Measurements from ENCODE around the gene ATP13A3.

ATP13A3 gene

GRCh38 chr3:194367992-194368841 lies 118.6 kb downstream of the ATP13A3 start:
- Histone ChIP-seq H3K27ac (ENCODE audit: low read length) (no peak overlapping the region), H3K36me3 (ENCODE audit: control insufficient read depth in 1 of 2, insufficient read depth in 2 of 2, low read length in 2 of 2) (no peaks in the 10 kb centered on the region), H3K4me3 (ENCODE audit: low read depth in 1 of 2, low read length in 2 of 2) (no peak overlapping the region), H3K4me1 (ENCODE audit: control insufficient read depth in 1 of 2, insufficient read depth in 2 of 2, low read length in 2 of 2) (peaks cover 0 to 12% of the 10 kb centered on the region in 2 donors), H3K27me3 (ENCODE audit: low read depth, low read length) (no peaks in the 10 kb centered on the region), H3K9me3 (ENCODE audit: control insufficient read depth in 1 of 2, low read length in 2 of 2) (no peaks in the 10 kb centered on the region)

- Histone ChIP-seq H3K27ac (ENCODE audit: low read length) (no peak overlapping the region), H3K27me3 (ENCODE audit: low read depth, low read length) (no peaks in the 10 kb centered on the region), H3K36me3 (ENCODE audit: control insufficient read depth in 1 of 2, insufficient read depth in 2 of 2, low read length in 2 of 2) (no peaks in the 10 kb centered on the region), H3K4me1 (ENCODE audit: control insufficient read depth in 1 of 2, insufficient read depth in 2 of 2, low read length in 2 of 2) (peaks cover 0 to 12% of the 10 kb centered on the region in 2 donors), H3K4me3 (ENCODE audit: low read depth in 1 of 2, low read length in 2 of 2) (no peak overlapping the region), H3K9me3 (ENCODE audit: control insufficient read depth in 1 of 2, low read length in 2 of 2) (no peaks in the 10 kb centered on the region)
Observed at GRCh38 chr3:194365978-194366490, 120.8 kb downstream of the ATP13A3 start.

- H3K9me3 ChIP-seq (ENCODE audit: control insufficient read depth in 1 of 2, low read length in 2 of 2) = no peaks in the 10 kb centered on the region
Observed at GRCh38 chr3:194365526-194365925, 121.3 kb downstream of the ATP13A3 start.

GRCh38 chr3:194364652-194365434 lies 122.0 kb downstream of the ATP13A3 start:
- Histone ChIP-seq H3K4me3 (ENCODE audit: low read depth in 1 of 2, low read length in 2 of 2) (no peak overlapping the region), H3K27me3 (ENCODE audit: low read depth, low read length) (no peaks in the 10 kb centered on the region), H3K36me3 (ENCODE audit: control insufficient read depth in 1 of 2, insufficient read depth in 2 of 2, low read length in 2 of 2) (no peaks in the 10 kb centered on the region), H3K9me3 (ENCODE audit: control insufficient read depth in 1 of 2, low read length in 2 of 2) (no peaks in the 10 kb centered on the region), H3K27ac (ENCODE audit: low read length) (no peak overlapping the region), H3K4me1 (ENCODE audit: control insufficient read depth in 1 of 2, insufficient read depth in 2 of 2, low read length in 2 of 2) (peaks cover 0 to 12% of the 10 kb centered on the region in 2 donors)

More at GRCh38 chr3:194365526-194365925, 121.3 kb downstream of the ATP13A3 start:
- Histone ChIP-seq H3K27me3 (ENCODE audit: low read depth, low read length) (no peaks in the 10 kb centered on the region), H3K4me3 (ENCODE audit: low read depth in 1 of 2, low read length in 2 of 2) (no peak overlapping the region), H3K27ac (ENCODE audit: low read length) (no peak overlapping the region), H3K4me1 (ENCODE audit: control insufficient read depth in 1 of 2, insufficient read depth in 2 of 2, low read length in 2 of 2) (peaks cover 0 to 12% of the 10 kb centered on the region in 2 donors), H3K36me3 (ENCODE audit: control insufficient read depth in 1 of 2, insufficient read depth in 2 of 2, low read length in 2 of 2) (no peaks in the 10 kb centered on the region)

- Histone ChIP-seq H3K36me3 (ENCODE audit: control insufficient read depth in 1 of 2, insufficient read depth in 2 of 2, low read length in 2 of 2) (no peaks in the 10 kb centered on the region), H3K4me1 (ENCODE audit: control insufficient read depth in 1 of 2, insufficient read depth in 2 of 2, low read length in 2 of 2) (peaks cover 0 to 12% of the 10 kb centered on the region in 2 donors), H3K27me3 (ENCODE audit: low read depth, low read length) (no peaks in the 10 kb centered on the region), H3K9me3 (ENCODE audit: control insufficient read depth in 1 of 2, low read length in 2 of 2) (no peaks in the 10 kb centered on the region), H3K27ac (ENCODE audit: low read length) (no peak overlapping the region), H3K4me3 (ENCODE audit: low read depth in 1 of 2, low read length in 2 of 2) (no peak overlapping the region)
Observed at GRCh38 chr3:194364314-194364651, 122.5 kb downstream of the ATP13A3 start.

- H3K36me3 ChIP-seq (ENCODE audit: control insufficient read depth in 1 of 2, insufficient read depth in 2 of 2, low read length in 2 of 2) = no peaks in the 10 kb centered on the region
- no peaks in the 10 kb centered on the region for H3K27me3 ChIP-seq (ENCODE audit: low read depth, low read length)
- no peak overlapping the region for H3K27ac ChIP-seq (ENCODE audit: low read length)
- no peak overlapping the region for H3K4me3 ChIP-seq (ENCODE audit: low read depth in 1 of 2, low read length in 2 of 2)
- peaks cover 0 to 12% of the 10 kb centered on the region in 2 donors for H3K4me1 ChIP-seq (ENCODE audit: control insufficient read depth in 1 of 2, insufficient read depth in 2 of 2, low read length in 2 of 2)
- no peaks in the 10 kb centered on the region for H3K9me3 ChIP-seq (ENCODE audit: control insufficient read depth in 1 of 2, low read length in 2 of 2)
Observed at GRCh38 chr3:194360568-194360967, 126.2 kb downstream of the ATP13A3 start.

GRCh38 chr3:194357681-194358080 lies 129.1 kb downstream of the ATP13A3 start:
- Histone ChIP-seq H3K36me3 (ENCODE audit: control insufficient read depth in 1 of 2, insufficient read depth in 2 of 2, low read length in 2 of 2) (no peaks in the 10 kb centered on the region), H3K27me3 (ENCODE audit: low read depth, low read length) (no peaks in the 10 kb centered on the region), H3K9me3 (ENCODE audit: control insufficient read depth in 1 of 2, low read length in 2 of 2) (no peaks in the 10 kb centered on the region), H3K4me3 (ENCODE audit: low read depth in 1 of 2, low read length in 2 of 2) (no peak overlapping the region), H3K4me1 (ENCODE audit: control insufficient read depth in 1 of 2, insufficient read depth in 2 of 2, low read length in 2 of 2) (no peaks in the 10 kb centered on the region), H3K27ac (ENCODE audit: low read length) (no peak overlapping the region)

- Histone ChIP-seq H3K27me3 (ENCODE audit: low read depth, low read length) (no peaks in the 10 kb centered on the region), H3K4me1 (ENCODE audit: control insufficient read depth in 1 of 2, insufficient read depth in 2 of 2, low read length in 2 of 2) (no peaks in the 10 kb centered on the region), H3K4me3 (ENCODE audit: low read depth in 1 of 2, low read length in 2 of 2) (no peak overlapping the region), H3K9me3 (ENCODE audit: control insufficient read depth in 1 of 2, low read length in 2 of 2) (no peaks in the 10 kb centered on the region), H3K27ac (ENCODE audit: low read length) (no peak overlapping the region), H3K36me3 (ENCODE audit: control insufficient read depth in 1 of 2, insufficient read depth in 2 of 2, low read length in 2 of 2) (no peaks in the 10 kb centered on the region)
Observed at GRCh38 chr3:194355379-194355778, 131.4 kb downstream of the ATP13A3 start.

- no peak overlapping the region for H3K27ac ChIP-seq (ENCODE audit: low read length)
- no peaks in the 10 kb centered on the region for H3K36me3 ChIP-seq (ENCODE audit: control insufficient read depth in 1 of 2, insufficient read depth in 2 of 2, low read length in 2 of 2)
- no peaks in the 10 kb centered on the region for H3K4me1 ChIP-seq (ENCODE audit: control insufficient read depth in 1 of 2, insufficient read depth in 2 of 2, low read length in 2 of 2)
- no peaks in the 10 kb centered on the region for H3K9me3 ChIP-seq (ENCODE audit: control insufficient read depth in 1 of 2, low read length in 2 of 2)
- no peaks in the 10 kb centered on the region for H3K27me3 ChIP-seq (ENCODE audit: low read depth, low read length)
- H3K4me3 ChIP-seq (ENCODE audit: low read depth in 1 of 2, low read length in 2 of 2) = no peak overlapping the region
Observed at GRCh38 chr3:194354315-194354714, 132.5 kb downstream of the ATP13A3 start.
